CD4-positive, alpha-beta T cell treated with Interleukin-4 for 1 hour (primary cell): ENCODE data around the gene CLEC1B.
A peak's percentile ranks its signal among the peaks of the same experiment; 100 is the strongest.
"Not testable (repeated sequence)": the region's sequence is repeated elsewhere in the genome, so short reads cannot be mapped to it uniquely, and the experiment has no call there.

Source experiments
- DNase-seq, 2 donors: peaks; one replicate each; pipeline ENCODE4 v3.0.0-alpha.2; 2020 to 2022

Gene CLEC1B

DNA sequence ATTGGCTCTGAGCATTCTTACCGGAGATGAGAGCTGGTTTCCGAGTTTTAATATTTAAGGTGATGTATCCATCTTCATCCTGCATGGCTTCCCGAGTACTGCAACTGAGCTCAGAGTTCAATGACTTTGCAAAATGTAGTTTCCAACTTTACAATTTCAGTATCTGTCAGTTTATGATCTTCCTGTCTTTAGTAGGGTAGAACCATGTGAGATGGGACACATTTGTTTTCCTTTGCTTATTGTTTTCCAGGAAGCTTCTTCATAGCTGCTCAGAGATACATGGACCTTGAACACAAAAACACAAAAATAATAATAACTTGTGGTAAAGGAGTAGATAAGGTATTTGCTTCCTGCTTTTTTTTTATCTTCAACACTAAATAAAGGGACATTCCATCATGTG is at the start of gene CLEC1B:
TSS of gene CLEC1B (minus strand) at position 106 of the 400 bp plus-strand sequence. CDS start at position 85, 21 bp downstream.
- no peak for DNase-seq

DNA sequence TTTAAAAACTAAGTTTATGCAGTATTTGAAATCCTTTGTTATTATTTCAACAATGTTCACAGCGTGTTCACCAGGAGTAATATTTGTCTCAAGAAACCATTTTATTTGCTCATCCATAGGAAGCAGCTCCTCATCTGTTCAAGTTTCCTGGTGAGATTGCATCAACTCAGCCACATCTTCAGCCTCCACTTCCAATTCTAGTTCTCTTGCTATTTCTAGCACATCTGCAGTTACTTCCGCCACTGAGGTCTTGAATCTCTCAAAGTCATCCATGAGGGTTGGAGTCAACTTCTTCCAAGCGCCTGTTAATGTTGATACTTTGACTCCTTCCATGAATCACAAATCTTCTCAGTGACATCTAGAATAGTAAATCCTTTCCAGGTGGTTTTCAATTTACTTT is 49.6 kb upstream of the CLEC1B start:
- DNase-seq = no peak

DNA sequence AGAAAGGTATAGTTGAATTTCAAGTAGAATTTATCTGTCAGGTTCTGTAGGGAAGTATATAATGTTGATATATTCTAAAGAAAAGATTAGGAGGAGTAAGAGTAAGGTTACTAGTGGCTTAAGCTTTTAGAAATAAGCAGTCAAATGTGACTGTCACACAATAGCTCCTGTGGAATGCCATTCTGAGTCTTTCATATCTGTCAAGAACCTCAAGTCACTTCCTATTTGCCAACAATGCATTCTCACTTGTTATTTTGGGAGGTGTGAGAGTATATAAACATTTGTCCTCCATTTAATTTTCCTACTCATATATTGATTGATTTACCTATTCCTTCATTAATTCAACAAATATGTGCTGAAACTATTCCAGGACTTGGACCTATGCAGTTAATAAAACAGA is 43.2 kb upstream of the CLEC1B start:
- DNase-seq = no peak

DNA sequence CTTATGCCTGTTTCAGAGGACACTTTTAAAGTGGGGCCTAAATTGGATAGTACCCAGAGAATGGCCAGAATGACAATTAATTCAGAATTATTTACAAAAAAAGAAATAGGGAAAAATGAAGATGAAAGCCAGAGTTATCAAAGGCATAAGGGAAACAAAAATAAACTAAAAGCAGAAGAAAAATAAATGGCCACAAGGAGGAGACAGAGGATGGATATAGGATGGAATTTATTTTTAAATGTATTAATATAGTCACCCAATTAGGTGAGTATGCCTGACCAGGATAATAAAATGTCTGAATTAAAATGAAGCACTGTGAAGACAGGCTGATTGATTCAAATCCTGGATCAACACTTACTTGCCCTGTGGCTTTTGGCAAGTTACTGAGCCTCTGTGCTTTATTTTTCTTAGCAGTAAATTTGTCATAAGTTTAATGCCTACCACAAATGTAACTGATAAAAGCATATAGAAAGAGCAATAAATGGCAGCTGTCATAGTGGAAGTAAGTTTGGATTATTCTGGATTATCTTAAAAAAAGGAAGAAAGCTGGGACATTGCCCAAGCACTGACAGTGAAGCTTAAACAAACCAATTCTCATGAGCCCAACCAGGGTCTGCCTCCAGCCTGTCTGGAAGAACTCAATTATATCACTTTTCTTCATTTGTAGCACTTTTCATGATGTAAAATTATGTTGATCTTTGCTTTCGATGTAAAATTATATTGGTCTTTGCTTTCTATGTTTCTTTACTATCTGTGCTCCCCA is 35.0 kb upstream of the CLEC1B start:
- DNase-seq = peak in 1 of 2 donors; percentile 5

DNA sequence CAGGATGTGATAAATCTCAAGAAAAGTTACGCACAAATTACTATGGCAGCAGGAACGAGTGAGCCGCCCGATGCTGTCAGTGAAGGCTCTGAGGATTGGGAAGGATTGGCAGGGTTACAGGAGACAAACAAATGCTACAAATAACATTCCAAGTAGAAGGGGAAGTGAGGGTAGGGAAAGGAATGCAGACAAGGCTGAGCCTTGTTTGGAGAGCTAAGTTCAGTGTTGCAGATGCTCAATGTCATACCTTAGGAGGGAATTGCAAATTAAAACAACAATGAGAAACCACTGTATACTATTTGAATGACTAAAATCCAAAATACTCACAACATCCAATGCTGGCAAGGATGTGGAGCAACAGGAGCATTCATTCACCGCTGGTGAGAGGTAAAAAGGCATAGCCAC is 32.9 kb upstream of the CLEC1B start:
- no peak for DNase-seq

DNA sequence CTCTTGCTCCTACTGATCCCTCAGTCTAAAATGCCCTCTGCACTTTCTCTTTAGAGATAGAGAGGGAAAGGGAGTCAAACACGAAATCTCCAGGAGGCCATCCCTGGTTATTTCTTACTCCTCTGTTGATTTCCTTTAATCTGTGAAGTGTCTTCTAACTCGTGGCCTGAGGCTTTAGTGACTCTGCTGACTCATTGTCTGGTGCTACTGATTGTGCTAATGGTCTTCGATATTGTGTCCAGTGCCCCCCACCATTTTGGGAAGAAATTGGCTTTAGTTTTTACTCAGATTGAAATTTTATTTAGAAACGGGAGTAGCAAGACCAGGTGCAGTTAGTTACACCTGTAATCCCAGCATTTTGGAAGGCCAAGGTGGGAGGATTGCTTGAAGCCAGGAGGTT is 32.4 kb upstream of the CLEC1B start:
- DNase-seq = no peak

DNA sequence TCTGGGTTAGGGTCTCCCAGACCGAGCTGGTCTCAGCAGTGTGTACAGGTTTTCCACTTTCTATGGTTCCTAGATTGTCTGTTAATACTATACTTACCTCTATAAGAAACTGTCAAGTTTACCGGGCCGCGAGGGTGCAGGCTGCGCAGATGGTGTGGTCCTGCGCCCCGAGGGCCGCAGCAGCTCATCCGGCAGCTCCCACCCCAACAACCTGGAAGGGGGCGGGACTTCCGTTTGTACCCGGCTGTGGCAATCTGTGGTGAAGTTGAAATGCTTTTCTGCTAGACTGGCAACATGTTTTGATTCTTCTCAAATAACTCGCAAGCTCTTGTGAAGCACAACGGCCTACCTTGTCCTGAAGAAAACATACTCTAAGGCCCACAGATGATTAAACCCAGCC is 31.5 kb upstream of the CLEC1B start, which contains the start of gene CLEC9A:
TSS of gene CLEC9A (plus strand) at position 237 of the 400 bp plus-strand sequence. CDS start 22,006 bp downstream, outside the sequence.
- DNase-seq = no peak

DNA sequence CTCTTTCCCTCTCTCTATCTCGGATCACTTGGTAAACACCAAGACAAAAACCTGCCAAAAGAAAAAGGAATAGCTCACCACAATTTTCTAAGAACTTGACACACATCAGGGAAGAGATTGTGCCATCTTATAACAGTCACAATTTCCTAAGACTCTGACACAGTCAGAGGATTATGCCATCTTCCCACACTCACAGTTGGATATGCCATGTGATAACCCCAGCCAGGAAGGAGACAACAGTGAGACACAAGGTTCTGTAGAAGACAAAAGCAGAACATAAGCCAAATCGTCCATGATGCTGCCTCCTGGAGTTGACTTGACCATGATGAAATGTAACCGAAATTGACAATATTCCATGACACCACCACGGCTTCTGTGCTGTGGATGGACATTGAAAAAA is 28.8 kb upstream of the CLEC1B start:
- DNase-seq = peak; percentile 2 to 73

DNA sequence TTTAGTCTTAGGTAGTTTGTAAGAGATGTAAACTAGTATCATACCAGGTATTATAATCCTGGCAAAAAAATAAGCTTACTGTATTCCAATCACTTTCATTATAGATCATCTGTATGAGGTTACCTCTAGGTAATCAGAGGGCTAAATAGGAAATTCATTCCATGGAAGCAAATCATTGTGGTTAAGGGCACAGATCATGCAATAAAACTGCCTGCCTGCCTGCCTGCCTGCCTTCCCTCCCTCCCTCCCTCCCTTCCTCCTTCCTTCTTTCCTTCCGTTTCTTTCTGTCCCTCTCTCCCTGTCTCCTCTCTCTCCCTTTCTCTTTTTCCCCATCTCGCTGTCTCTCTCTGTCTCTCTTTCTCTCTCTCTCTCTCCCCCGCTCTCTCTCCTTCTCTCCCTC is 28.4 kb upstream of the CLEC1B start:
- DNase-seq = no peak

DNA sequence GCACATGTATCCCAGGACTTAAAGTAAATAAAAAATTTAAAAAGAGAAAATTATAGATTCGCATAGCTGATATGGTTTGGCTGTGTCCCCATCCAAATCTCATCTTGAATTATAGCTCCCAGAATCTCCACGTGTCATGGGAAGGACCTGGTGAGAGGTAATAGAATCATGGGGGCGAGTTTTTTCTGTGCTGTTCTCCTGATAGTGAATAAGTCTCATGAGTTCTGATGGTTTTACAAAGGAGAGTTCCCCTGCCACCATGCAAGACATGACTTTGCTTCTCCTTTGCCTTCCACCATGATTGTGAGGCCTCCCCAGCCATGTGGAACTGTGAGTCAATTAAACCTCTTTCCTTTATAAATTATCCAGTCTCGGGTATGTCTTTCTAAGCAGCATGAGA is 27.7 kb upstream of the CLEC1B start:
- not testable (repeated sequence) for DNase-seq

DNA sequence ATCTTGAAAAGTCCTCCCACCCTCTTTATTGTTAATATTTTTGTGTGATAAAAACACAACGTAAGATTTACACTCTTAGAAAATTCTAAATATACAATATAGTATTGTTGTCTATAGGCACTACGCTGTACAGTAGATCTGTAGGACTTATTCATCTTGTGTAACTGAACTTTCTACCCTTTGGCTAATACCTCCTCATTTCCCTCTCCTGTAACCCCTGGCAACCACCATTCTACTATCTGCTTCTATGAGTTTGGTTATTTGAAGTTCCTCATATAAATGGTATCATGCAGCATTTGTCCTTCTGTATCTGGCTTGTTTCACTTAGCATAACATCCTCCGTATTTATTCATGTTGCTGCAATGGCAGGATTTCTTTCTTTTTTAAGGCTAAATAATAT is 26.3 kb upstream of the CLEC1B start:
- no peak for DNase-seq

DNA sequence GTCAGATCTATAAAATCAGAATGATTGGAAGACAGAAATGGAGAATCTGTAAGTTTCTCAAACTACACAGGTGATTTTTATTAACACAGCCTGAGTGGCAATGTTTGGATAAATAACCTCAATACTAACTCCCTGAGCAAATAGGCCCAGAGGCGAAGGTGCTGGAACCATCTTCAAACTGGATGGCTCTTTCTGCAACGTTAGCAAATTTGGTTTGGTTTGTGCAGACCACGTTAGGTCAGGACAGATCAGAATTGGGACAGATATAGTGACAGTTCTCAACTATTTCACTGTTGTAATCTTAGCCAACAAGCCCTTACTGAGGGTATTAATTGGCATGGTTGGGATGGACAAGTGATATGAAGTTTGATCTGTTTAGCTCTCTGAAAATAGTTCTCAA is 22.4 kb upstream of the CLEC1B start:
- DNase-seq = no peak

DNA sequence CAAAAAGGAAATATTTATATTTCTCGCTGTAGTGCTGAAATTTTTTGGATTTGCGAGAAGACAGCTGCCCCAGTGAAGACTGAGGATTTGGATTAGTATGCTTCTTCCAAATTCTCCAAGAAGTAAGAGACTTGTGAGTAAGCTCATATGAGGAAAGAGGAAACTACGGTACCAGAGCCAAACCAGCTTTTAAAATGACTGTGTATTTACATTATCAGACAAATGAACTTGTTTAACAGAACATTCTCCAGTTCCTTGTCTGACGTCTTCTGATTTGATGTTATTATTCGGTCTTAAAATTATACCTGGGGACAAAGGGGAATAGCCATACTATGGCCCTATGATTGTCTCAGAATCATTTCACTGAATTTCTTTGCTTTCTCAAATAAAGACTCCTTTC is 19.5 kb upstream of the CLEC1B start:
- DNase-seq = no peak

DNA sequence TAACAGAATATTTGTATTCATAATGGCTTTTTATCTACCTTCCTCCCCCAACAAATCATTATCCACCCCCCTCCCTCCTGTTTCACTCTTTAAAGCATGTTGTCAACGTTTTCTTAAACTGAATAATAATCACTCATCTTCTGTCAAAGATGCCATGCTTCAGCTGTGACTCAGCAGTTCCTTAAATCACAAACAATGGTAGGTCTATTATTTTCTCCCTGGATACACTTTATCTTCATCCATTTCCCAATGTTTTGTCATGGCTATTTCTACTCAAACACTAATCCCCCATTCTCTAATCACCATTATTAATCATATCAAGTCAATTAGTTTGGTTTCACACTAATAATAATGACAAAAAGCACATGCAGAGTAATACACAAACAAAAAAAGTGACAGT is 18.0 kb upstream of the CLEC1B start:
- DNase-seq = no peak

DNA sequence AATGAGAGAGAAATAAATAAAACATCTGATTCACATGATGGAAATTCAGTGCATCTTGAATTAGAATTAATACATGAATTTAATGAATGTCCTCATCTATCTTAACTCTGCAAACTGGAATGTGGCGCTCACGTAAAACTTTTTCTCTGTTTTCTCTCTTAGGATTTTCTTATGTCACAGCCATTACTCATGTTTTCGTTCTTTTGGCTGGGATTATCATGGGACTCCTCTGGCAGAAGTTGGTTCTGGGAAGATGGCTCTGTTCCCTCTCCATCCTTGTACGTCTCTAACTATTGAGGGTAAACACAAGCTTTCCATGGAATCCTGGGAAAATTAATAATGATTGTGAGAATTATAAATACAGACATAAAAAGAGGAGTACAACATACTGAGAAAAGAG is 16.5 kb upstream of the CLEC1B start:
- no peak for DNase-seq

DNA sequence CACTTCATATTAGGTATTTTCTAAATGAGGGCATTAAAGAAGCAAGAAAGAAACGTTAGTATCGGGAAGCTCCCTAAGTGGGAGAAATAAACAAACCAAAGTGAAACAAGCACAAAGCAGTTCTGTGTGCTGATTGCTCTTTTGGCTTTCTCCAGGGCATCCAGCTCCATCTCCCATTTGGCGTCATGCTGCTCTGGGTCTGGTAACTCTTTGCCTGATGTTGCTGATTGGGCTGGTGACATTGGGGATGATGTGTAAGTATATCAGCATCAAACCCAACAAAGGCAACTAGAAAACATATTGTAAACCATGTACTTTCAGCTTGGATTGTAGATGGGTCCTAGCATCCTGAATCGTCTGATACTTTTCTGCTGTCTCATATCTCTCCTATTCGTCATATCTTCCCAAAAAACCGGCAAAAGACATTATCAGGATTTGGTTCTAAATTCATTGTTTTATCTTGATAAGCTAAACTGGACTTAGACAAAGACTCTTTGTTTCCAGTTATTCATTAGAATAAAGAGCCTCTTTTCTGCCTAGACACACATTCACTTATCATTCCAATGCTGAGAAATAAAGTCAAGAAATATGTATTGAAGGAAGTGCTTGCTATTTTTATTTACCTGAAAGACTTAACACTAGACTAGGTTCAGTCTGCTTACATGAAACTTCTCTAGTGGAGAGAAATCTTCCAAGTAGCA is 13.9 kb upstream of the CLEC1B start:
- DNase-seq = no peak

DNA sequence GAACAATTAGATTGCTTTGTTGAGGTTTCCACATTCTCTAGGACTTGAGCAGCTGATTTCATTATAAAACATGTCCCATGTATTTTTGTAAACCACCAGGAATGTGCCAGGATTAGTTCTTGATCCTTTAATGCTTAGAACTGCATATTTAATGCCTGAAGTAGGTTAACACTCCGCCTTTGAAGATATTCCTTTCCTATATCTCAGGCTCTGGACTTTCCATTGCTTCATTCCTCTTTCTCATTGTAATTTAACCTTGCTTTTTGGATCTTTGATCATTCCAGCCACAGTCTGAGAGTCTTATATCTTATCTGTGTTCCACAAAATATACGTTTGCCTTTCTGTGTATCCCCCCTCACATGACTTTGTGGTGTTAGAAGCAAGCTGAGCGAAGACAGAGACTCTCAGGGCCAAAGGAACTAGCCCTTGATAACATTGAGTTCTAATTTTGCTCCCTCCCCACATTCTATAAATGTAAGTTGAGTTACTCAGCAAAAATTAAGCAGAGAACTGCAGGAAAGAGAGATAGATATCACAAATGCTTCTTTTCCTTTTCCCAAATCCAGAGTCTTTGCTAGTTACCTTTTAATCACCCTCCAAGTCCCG is 2.4 kb upstream of the CLEC1B start:
- DNase-seq = no peak

DNA sequence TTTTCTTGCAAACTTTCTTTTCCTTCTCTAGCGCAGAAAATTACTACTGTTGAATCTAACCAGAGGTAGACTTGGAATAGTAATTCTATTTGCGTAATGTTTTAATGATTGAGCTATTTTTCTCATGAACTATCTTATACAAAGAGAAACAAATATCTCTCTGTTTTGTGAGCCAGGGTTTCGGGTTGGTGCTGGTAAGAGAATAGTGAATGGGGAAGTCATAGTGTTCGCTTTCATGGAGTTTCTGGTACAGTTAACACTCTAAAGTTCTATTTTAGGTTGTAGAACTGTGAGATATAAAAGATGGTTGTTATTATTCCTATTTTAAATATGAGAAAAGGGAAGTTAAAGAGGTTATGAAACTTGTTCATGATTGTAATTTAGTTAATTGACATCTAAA is 6.6 kb downstream of the CLEC1B start:
- no peak for DNase-seq

DNA sequence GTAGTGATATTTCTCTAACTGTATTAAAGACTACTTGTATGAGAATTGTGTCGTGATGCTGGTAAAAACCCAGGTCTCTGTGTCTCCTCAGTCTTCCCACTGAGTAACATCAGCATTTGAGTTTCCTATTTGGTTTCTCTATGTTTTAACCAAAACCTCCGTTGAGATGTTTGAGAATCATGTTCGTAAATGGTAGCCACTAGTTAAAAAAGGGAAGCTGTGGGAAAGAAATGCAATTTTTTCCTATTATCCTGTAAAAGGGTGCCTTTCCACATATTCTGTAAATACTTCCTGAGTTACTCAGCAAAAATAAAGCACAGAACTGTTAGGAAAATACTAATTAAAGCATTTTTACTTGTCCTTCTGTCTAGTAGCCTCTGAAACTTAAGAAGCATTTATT is 7.0 kb downstream of the CLEC1B start:
- no peak for DNase-seq

DNA sequence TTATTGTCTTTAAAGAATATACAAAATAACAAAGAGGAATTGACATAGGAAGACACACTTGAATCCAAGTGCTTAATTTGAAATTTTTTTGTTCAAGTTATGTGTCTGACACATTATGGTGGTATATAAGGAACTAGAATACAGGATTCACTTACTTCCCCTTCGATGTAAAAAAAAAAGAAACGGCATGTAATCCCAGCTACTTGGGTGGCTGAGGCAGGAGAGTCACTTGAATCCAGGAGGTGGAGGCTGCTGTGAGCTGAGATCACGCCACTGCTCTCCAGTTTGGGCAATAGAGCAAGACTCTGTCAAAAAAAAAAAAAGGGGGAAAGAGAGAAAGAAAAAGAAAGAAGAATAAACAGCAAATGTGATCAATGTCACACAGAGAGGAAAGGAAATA is 18.8 kb downstream of the CLEC1B start:
- no peak for DNase-seq

DNA sequence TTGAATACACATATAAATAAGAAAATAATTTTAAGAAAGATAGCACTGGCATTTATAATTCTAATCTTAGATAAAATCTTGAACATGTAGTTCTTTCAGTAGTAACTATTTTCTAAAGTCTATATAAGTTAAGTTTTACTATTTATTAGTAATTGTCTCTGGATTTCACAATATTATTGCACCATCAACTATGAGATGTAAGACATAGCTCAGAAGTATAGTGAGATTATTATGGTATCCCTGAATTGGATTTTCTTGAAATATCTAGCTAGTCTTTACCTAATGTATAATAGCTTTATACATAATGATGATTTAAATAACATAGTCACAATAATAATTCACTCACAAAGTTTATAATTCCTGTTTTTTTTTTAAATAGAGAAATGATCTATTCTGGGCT is 21.0 kb downstream of the CLEC1B start:
- DNase-seq = no peak

DNA sequence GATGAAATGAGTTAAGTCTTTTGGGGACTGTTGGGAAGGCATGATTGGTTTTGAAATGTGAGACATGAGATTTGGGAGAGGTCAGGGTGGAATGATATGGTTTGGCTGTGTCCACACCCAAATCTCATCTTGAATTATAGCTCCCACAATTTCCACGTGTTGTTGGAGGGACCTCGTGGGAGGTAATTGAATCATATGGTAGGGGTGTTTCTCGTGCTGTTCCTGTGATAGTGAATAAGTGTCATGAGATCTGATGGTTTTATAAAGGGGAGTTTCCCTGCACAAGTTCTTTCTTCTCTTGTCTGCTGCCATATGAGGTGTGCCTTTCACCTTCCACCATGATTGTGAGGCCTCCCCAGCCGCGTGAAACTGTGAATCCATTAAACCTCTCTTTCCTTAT is 22.3 kb downstream of the CLEC1B start:
- DNase-seq = not testable (repeated sequence)

DNA sequence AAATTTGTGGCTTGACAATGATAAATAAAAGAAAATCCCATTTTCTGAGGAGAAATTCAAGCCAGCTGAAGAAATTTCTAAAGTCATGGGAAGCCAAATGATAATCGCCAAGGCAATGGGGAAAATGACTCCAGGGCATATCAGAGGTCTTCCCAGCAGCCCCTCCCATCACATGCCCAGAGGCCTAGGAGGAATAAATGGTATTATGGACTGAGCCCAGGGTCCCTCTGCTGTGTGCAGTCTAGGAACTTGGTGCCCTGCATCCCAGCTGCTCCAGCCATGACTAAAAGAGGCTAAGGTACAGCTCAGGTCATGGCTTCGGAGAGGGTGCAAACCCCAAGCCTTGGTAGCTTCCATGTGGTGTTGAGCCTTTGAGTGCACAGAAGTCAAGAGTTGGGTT is 23.3 kb downstream of the CLEC1B start:
- DNase-seq = no peak

DNA sequence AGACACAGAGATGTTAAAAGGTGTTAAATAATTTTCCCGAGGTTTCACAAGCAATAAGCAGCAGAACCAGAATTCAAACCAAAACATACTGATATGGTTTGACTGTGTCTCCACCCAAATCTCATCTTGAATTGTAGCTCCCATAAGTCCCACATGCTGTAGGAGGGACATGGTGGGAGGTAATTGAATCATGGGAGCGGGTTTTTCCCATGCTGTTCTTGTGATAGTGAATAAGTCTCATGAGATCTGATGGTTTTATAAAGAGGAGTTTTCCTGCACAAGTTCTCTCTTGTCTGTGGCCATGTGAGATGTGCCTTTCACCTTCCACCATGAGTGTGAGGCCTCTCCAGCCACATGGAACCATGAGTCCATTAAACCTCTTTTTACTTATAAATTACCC is 24.2 kb downstream of the CLEC1B start:
- DNase-seq = not testable (repeated sequence)
